Myocyte (in vitro differentiated cells): ENCODE results near the gene EMILIN2. TPM values are rescaled to one million over a fixed set of nuclear protein-coding genes. Genes with fewer than 3 reads are reported as not detected.
"Not testable (repeated sequence)": the region's sequence is repeated elsewhere in the genome, so short reads cannot be mapped to it uniquely, and the experiment has no call there.

Experiments used
- DNase-seq: peaks from one replicate; pipeline ENCODE4 v3.0.0-alpha.2; 2012; ENCODE audit warnings: low read depth
- polyA plus RNA-seq: library from polyadenylated mRNA; unstranded; fragments of >200 nt; gene quantifications from one replicate; pipeline ENCODE4 v1.2.1, GENCODE V29; 2012; ENCODE audit warnings: missing spikeins
- total RNA-seq: library from RNA; depleted of rRNA; stranded (reverse); fragments of >200 nt; gene quantifications from 2 replicates; pipeline ENCODE4 v1.2.3, GENCODE V29; 2014

EMILIN2 gene
- total RNA-seq, result 0.21 and 1.6 TPM in 2 replicates
- 0.44 TPM for polyA plus RNA-seq

GRCh38 chr18:2846636-2847316 is at the start of gene EMILIN2:
Gene EMILIN2, plus strand, starts transcription at chr18:2847006. Its CDS starts 183 bp downstream, at chr18:2847189.
- DNase-seq, result peak; percentile 8

- DNase-seq, result no peak
These were observed 48.9 kb upstream of the EMILIN2 start for GRCh38 chr18:2797951-2798350.

- DNase-seq, result no peak
These were observed 47.4 kb upstream of the EMILIN2 start for GRCh38 chr18:2799369-2799768.

- peak; percentile 3 for DNase-seq
These were observed 40.5 kb upstream of the EMILIN2 start for GRCh38 chr18:2805970-2806943.

- not testable (repeated sequence) for DNase-seq
These were observed 38.2 kb upstream of the EMILIN2 start for GRCh38 chr18:2808640-2809039.

GRCh38 chr18:2809666-2810183 is 37.1 kb upstream of the EMILIN2 start:
- not testable (repeated sequence) for DNase-seq

- no peak for DNase-seq
These were observed 35.4 kb upstream of the EMILIN2 start for GRCh38 chr18:2811416-2811815.

- DNase-seq, result no peak
These were observed 31.9 kb upstream of the EMILIN2 start for GRCh38 chr18:2814928-2815327.

- no peak for DNase-seq
These were observed 28.5 kb upstream of the EMILIN2 start for GRCh38 chr18:2818281-2818680.

GRCh38 chr18:2821695-2822094 is 25.1 kb upstream of the EMILIN2 start:
- no peak for DNase-seq

- no peak for DNase-seq
These were observed 24.4 kb upstream of the EMILIN2 start for GRCh38 chr18:2822213-2822921.

GRCh38 chr18:2823202-2823601 is 23.6 kb upstream of the EMILIN2 start:
- no peak for DNase-seq

- no peak for DNase-seq
These were observed 22.8 kb upstream of the EMILIN2 start for GRCh38 chr18:2823966-2824365.

- no peak for DNase-seq
These were observed 21.9 kb upstream of the EMILIN2 start for GRCh38 chr18:2824865-2825264.

GRCh38 chr18:2825613-2826175 is 21.1 kb upstream of the EMILIN2 start:
- DNase-seq, result no peak

- DNase-seq, result no peak
These were observed 20.2 kb upstream of the EMILIN2 start for GRCh38 chr18:2826581-2826980.

- DNase-seq, result no peak
These were observed 19.7 kb upstream of the EMILIN2 start for GRCh38 chr18:2827061-2827460.

- not testable (repeated sequence) for DNase-seq
These were observed 10.7 kb upstream of the EMILIN2 start for GRCh38 chr18:2836118-2836517.

GRCh38 chr18:2837290-2837689 is 9.5 kb upstream of the EMILIN2 start:
- DNase-seq, result not testable (repeated sequence)

- no peak for DNase-seq
These were observed 7.6 kb upstream of the EMILIN2 start for GRCh38 chr18:2839202-2839601.

GRCh38 chr18:2840521-2840920 is 6.3 kb upstream of the EMILIN2 start:
- no peak for DNase-seq
